Limb (tissue), 2 donors: Measurements from ENCODE around the gene AEN.
A peak's percentile ranks its signal among the peaks of the same experiment; 100 is the strongest.

Experiments used
- DNase-seq, 2 donors: peaks; one replicate each; pipeline ENCODE4 v3.0.0-alpha.2; 2016; ENCODE audit errors: extremely low spot score in 2 of 2

Gene AEN

GRCh38 chr15:88613074-88613944 lies 7.8 kb upstream of the AEN start:
- no peak for DNase-seq

- DNase-seq, result no peak
These were observed 5.6 kb upstream of the AEN start for GRCh38 chr15:88615303-88616107.

- DNase-seq, result no peak
These were observed 4.9 kb upstream of the AEN start for GRCh38 chr15:88616240-88616639.

- DNase-seq, result no peak
These were observed 4.0 kb upstream of the AEN start for GRCh38 chr15:88617031-88617722.

- DNase-seq, result no peak
These were observed 3.4 kb upstream of the AEN start for GRCh38 chr15:88617790-88618189.

GRCh38 chr15:88618686-88619085 lies 2.5 kb upstream of the AEN start:
- DNase-seq, result no peak

- no peak for DNase-seq
These were observed 1.3 kb upstream of the AEN start for GRCh38 chr15:88619796-88620195.

- no peak for DNase-seq
These were observed 857 bp downstream of the AEN start for GRCh38 chr15:88621789-88622604.

GRCh38 chr15:88622605-88622975 lies 1.4 kb downstream of the AEN start:
- no peak for DNase-seq

GRCh38 chr15:88623061-88623460 lies 1.9 kb downstream of the AEN start:
- no peak for DNase-seq

- DNase-seq, result no peak
These were observed 2.5 kb downstream of the AEN start for GRCh38 chr15:88623632-88624031.

GRCh38 chr15:88624156-88624970 lies 3.2 kb downstream of the AEN start:
- peak in 1 of 2 donors; percentile 77 for DNase-seq

- DNase-seq, result no peak
These were observed 3.9 kb downstream of the AEN start for GRCh38 chr15:88624971-88625490.

GRCh38 chr15:88625943-88626741 lies 5.0 kb downstream of the AEN start:
- no peak for DNase-seq

GRCh38 chr15:88627463-88627862 lies 6.3 kb downstream of the AEN start:
- no peak for DNase-seq

GRCh38 chr15:88628018-88628654 lies 7.0 kb downstream of the AEN start:
- no peak for DNase-seq

- no peak for DNase-seq
These were observed 7.9 kb downstream of the AEN start for GRCh38 chr15:88629071-88629470.

- no peak for DNase-seq
These were observed 9.1 kb downstream of the AEN start for GRCh38 chr15:88630141-88630721.
